Adrenal gland (tissue), 5 donors: ENCODE results near the gene TP53I11.

ENCODE experiments used
- POLR2A ChIP-seq, 2 donors: fragments of 450-650 bp; IDR thresholded peaks; one replicate each; pipeline ENCODE4 v1.6.1; 2017; ENCODE audit warnings: antibody characterized with exemption in 2 of 2, mild to moderate bottlenecking in 2 of 2, moderate library complexity in 1 of 2
- TF ChIP-seq, protein P1 (sequence below), 6 experiments: fragments of 450-650 bp in 4 of 6; fragments of 200-600 bp in 2 of 6; sonication (generic) in 1 of 6; IDR thresholded peaks; 1 replicate in 5 of 6; 2 replicates in 1 of 6; pipeline versions ENCODE4 v1.5.1 to v1.8.0; 2016 to 2021; ENCODE audit warnings: antibody characterized with exemption in 6 of 6, mild to moderate bottlenecking in 2 of 6, moderate library complexity in 1 of 6
- donor health status: DM: no; HTN: no; CAD: no.

GRCh38 chr11:44944853-44945235 lies 5.8 kb downstream of the TP53I11 start:
- TF ChIP-seq, protein P1, sequence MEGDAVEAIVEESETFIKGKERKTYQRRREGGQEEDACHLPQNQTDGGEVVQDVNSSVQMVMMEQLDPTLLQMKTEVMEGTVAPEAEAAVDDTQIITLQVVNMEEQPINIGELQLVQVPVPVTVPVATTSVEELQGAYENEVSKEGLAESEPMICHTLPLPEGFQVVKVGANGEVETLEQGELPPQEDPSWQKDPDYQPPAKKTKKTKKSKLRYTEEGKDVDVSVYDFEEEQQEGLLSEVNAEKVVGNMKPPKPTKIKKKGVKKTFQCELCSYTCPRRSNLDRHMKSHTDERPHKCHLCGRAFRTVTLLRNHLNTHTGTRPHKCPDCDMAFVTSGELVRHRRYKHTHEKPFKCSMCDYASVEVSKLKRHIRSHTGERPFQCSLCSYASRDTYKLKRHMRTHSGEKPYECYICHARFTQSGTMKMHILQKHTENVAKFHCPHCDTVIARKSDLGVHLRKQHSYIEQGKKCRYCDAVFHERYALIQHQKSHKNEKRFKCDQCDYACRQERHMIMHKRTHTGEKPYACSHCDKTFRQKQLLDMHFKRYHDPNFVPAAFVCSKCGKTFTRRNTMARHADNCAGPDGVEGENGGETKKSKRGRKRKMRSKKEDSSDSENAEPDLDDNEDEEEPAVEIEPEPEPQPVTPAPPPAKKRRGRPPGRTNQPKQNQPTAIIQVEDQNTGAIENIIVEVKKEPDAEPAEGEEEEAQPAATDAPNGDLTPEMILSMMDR (IDR thresholded peaks at IDR 0.05) = no peak
- no peak for TF ChIP-seq POLR2A (IDR thresholded peaks at IDR 0.05)
